ENCODE data around the gene PPP1R16B.

The PPP1R16B gene

DNA sequence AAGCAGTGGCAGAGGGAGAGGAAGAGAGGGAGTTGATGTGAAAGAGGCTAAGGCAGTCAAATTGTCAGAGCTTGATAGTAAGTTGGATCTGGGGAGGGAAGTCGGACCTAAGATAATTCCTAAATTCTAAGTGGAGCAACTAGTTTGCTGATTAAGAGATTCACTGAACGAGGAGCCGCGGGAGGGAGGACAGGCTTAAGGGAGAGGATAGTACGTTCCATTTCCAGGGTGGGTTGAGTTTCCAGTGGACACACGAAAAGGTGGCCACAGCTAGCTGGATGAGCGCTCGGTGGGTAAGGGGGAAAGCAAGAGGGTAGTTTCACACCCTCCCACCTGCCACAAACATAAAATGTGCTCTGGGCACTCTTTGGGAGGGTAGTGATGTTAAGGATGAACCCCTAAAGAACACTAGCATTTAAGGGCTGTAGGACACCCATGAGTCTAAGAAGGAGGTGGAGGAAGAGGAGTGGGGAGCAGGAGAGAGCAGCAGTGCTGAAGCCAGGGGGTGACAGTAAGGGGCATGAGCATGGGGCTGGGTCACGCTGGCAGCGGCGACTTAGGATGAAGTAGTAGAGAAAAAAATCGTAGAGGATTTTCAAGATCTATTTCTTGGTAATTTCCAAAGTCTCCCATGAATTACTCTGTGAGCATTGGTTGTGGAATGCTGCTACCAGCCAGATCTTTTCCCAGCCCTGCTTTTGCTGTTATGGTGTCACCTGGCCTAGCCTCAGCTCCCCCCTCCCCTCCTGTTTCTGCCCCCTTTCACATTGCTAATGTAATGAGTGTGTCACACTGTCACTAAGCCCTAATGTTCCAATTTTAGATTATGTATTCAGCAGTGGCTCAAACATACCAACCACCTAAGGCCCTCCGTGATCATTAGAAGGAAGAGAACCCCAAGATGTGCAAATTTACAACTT, 35.9 kb upstream of the PPP1R16B start:
- FAIRE-seq = peak; percentile 13
- TF ChIP-seq SPI1 (IDR thresholded peaks at IDR 0.05; ENCODE audit: low read depth, low read length) (no peak), PAX5 (IDR thresholded peaks at IDR 0.05; ENCODE audit: insufficient read depth, low read length, severe bottlenecking) (no peak), TAF1 (IDR thresholded peaks at IDR 0.05; ENCODE audit: low read depth, low read length) (no peak), POU2F2 (IDR thresholded peaks at IDR 0.05; ENCODE audit: low read depth, low read length) (no peak), POLR2AphosphoS5 (IDR thresholded peaks at IDR 0.05; ENCODE audit: low read depth, low read length) (no peak), POLR2A (IDR thresholded peaks at IDR 0.05; ENCODE audit: low read depth, low read length) (no peak)
- no peak for DNase-seq (ENCODE audit: insufficient read length, low spot score)

DNA sequence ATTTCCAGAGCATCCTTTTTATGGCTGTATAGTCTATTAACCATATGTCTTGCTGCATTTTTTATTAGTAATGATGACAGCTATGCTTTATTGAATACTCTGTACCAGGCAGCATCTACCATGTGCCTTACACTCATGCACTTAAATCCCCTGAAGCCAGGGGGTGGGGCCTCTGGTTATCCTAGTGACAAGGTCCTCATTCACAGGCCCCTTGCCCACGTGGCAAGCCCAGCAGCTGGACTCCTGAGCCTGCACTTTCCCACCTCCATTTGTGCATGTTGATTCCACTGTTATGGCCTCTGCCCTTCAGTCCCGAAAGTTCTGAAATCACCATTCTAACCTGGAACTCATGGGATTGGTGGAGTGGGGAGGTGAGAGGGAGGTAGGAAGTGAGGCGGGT, 35.0 kb upstream of the PPP1R16B start:
- no peak for DNase-seq (ENCODE audit: insufficient read length, low spot score)
- FAIRE-seq = no peak
- no peak for TF ChIP-seq PAX5 (IDR thresholded peaks at IDR 0.05; ENCODE audit: insufficient read depth, low read length, severe bottlenecking)
- no peak for TF ChIP-seq POU2F2 (IDR thresholded peaks at IDR 0.05; ENCODE audit: low read depth, low read length)
- no peak for TF ChIP-seq POLR2A (IDR thresholded peaks at IDR 0.05; ENCODE audit: low read depth, low read length)
- TF ChIP-seq POLR2AphosphoS5 (IDR thresholded peaks at IDR 0.05; ENCODE audit: low read depth, low read length) = no peak
- no peak for TF ChIP-seq TAF1 (IDR thresholded peaks at IDR 0.05; ENCODE audit: low read depth, low read length)
- no peak for TF ChIP-seq SPI1 (IDR thresholded peaks at IDR 0.05; ENCODE audit: low read depth, low read length)

DNA sequence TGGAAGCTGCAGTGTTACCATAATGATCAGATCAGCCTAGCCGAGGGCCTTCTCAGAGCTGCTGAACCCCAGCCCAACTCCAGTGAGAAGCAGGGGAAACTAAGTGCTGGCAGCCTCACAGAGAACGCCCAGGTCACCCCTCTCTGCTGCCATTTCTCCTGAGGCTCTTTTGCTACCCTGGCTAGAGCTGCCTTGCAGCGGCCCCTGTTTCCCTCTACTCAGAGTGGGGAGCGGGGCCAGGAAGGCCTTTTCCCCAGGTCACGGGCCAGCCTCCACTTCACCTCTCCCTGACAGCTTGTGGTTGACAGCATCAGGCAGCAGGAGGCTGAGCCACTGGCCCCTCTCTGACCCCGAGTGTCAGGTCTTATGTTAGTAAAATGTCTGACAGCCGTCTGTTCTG, 34.5 kb upstream of the PPP1R16B start:
- TF ChIP-seq POLR2AphosphoS5 (IDR thresholded peaks at IDR 0.05; ENCODE audit: low read depth, low read length) (no peak), TAF1 (IDR thresholded peaks at IDR 0.05; ENCODE audit: low read depth, low read length) (no peak), POLR2A (IDR thresholded peaks at IDR 0.05; ENCODE audit: low read depth, low read length) (no peak), PAX5 (IDR thresholded peaks at IDR 0.05; ENCODE audit: insufficient read depth, low read length, severe bottlenecking) (no peak), POU2F2 (IDR thresholded peaks at IDR 0.05; ENCODE audit: low read depth, low read length) (no peak), SPI1 (IDR thresholded peaks at IDR 0.05; ENCODE audit: low read depth, low read length) (no peak)
- FAIRE-seq = no peak

DNA sequence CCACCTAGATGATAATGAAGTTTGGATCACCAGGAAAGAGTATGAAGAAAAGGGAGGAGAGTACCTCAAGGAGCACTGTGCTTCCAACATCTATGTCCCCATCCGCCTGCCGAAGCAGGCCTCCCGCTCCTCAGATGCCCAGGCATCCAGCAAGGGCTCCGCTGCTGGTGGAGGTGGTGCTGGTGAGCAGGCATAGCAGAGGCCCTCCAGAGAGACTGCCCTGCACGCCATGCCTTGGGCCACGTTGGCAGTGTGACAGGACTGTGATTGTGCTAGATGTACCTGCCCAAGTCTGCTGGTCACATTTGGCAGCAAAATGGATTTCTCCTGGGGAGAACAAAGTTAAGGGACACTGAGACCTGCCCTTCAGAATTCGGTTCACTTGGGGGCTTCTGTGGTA, 33.9 kb upstream of the PPP1R16B start:
- FAIRE-seq = no peak
- no peak for DNase-seq (ENCODE audit: insufficient read length, low spot score)
- TF ChIP-seq POU2F2 (IDR thresholded peaks at IDR 0.05; ENCODE audit: low read depth, low read length) = no peak
- no peak for TF ChIP-seq TAF1 (IDR thresholded peaks at IDR 0.05; ENCODE audit: low read depth, low read length)
- no peak for TF ChIP-seq PAX5 (IDR thresholded peaks at IDR 0.05; ENCODE audit: insufficient read depth, low read length, severe bottlenecking)
- no peak for TF ChIP-seq POLR2AphosphoS5 (IDR thresholded peaks at IDR 0.05; ENCODE audit: low read depth, low read length)
- no peak for TF ChIP-seq POLR2A (IDR thresholded peaks at IDR 0.05; ENCODE audit: low read depth, low read length)
- no peak for TF ChIP-seq SPI1 (IDR thresholded peaks at IDR 0.05; ENCODE audit: low read depth, low read length)

More for the DNA sequence above, 34.5 kb upstream of the PPP1R16B start:
- no peak for DNase-seq (ENCODE audit: insufficient read length, low spot score)

DNA sequence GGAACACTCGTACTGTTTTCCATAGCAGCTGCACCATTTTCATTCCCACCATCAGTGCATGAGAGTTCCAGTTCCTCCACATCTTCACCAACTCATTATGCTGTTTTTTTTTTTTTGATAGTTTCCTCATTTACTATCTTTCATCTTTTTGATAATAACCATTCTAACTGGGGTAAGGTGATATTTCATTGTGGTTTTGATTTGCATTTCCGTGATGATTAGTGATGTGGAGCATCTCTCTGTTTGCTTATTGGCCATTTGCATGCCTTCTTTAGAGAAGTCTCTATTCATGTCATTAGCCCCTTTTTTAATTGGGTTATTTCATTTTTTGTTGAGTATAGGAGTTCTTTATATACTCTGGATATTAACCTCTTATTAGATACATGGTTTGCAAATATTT, 31.3 kb upstream of the PPP1R16B start:
- FAIRE-seq (no peak), DNase-seq (ENCODE audit: insufficient read length, low spot score) (no peak)
- TF ChIP-seq POLR2AphosphoS5 (IDR thresholded peaks at IDR 0.05; ENCODE audit: low read depth, low read length) (no peak), POU2F2 (IDR thresholded peaks at IDR 0.05; ENCODE audit: low read depth, low read length) (no peak), SPI1 (IDR thresholded peaks at IDR 0.05; ENCODE audit: low read depth, low read length) (no peak), POLR2A (IDR thresholded peaks at IDR 0.05; ENCODE audit: low read depth, low read length) (no peak), TAF1 (IDR thresholded peaks at IDR 0.05; ENCODE audit: low read depth, low read length) (no peak), PAX5 (IDR thresholded peaks at IDR 0.05; ENCODE audit: insufficient read depth, low read length, severe bottlenecking) (no peak)

DNA sequence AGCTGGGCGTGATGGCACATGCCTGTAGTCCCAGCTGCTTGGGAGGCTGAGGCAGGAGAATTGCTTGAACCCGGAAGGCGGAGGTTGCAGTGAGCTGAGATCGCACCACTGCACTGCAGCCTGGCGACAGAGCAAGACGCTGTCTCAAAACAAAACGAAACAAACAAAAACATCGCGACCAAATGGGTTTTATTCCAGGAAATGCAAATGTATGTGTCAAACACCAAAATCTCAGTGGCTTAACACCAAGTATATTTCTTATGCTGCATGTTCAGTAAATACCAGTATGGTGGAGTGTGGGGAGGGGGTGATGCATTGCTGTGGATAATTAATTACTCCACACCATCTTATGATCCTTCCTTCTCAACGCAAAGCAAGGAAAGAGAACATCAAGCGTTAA, 29.1 kb upstream of the PPP1R16B start:
- TF ChIP-seq POLR2AphosphoS5 (IDR thresholded peaks at IDR 0.05; ENCODE audit: low read depth, low read length) = no peak
- TF ChIP-seq SPI1 (IDR thresholded peaks at IDR 0.05; ENCODE audit: low read depth, low read length) = no peak
- no peak for TF ChIP-seq POU2F2 (IDR thresholded peaks at IDR 0.05; ENCODE audit: low read depth, low read length)
- no peak for TF ChIP-seq TAF1 (IDR thresholded peaks at IDR 0.05; ENCODE audit: low read depth, low read length)
- no peak for TF ChIP-seq PAX5 (IDR thresholded peaks at IDR 0.05; ENCODE audit: insufficient read depth, low read length, severe bottlenecking)
- TF ChIP-seq POLR2A (IDR thresholded peaks at IDR 0.05; ENCODE audit: low read depth, low read length) = no peak
- FAIRE-seq = no peak
- no peak for DNase-seq (ENCODE audit: insufficient read length, low spot score)

DNA sequence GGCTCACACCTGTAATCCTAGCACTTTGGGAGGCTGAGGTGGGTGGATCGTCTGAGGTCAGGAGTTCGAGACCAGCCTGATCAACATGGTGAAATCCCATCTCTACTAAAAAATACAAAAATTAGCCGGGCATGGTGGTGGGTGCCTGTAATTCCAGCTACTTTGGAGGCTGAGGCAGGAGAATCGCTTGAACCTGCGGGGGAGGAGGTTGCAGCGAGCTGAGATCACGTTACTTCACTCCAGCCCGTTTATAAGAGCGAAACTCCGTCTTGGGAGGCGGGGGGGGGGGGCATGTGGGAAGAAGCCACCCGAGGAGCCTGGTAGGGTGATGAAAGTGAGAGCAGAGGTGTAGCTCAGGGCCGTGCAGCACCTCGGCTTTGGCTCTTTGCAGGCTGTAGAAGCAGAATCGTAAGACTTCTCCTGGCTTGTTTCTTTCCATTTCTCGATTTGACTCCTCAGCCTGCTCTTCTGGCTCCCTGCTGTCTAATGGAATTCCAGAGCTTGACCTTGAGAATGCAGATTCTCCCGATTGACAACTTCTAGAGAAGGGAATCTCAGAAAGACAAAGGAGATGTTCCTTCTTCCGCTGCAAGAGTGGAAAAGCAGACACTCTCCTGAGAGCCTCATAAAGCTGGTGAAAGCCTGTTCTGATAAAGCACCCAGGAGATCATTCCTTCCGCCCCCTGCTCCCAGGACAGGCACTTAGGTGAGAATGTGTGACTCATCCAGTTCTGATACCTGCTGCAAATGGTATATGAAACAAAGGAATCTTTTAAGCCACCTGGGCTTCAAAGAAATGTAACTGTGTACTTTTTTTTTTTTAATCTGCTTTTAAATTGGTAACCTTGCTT, 26.0 kb upstream of the PPP1R16B start:
- DNase-seq (ENCODE audit: insufficient read length, low spot score) = no peak
- no peak for TF ChIP-seq TAF1 (IDR thresholded peaks at IDR 0.05; ENCODE audit: low read depth, low read length)
- no peak for TF ChIP-seq POLR2A (IDR thresholded peaks at IDR 0.05; ENCODE audit: low read depth, low read length)
- no peak for TF ChIP-seq SPI1 (IDR thresholded peaks at IDR 0.05; ENCODE audit: low read depth, low read length)
- no peak for TF ChIP-seq POU2F2 (IDR thresholded peaks at IDR 0.05; ENCODE audit: low read depth, low read length)
- no peak for TF ChIP-seq POLR2AphosphoS5 (IDR thresholded peaks at IDR 0.05; ENCODE audit: low read depth, low read length)
- FAIRE-seq = no peak

DNA sequence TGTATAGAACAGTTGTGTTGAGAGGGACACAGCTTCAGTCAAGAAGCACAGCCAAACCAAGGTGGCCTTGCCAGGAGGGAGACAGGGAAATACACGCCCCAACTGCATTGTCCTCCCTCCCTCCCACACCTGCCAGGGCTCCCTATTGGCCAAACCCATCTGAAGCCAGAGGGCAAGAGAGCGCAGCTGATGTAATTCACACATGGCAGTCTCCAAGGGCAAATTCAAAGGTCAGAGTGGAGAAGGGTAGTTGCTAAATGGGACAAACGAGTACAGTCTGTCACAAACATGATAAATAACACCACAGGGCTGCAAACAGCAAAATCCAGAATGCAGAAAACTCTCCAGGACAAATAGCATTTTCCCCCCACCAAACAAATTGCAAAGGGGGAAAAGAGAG, 23.2 kb upstream of the PPP1R16B start:
- TF ChIP-seq POLR2AphosphoS5 (IDR thresholded peaks at IDR 0.05; ENCODE audit: low read depth, low read length) = no peak
- no peak for TF ChIP-seq TAF1 (IDR thresholded peaks at IDR 0.05; ENCODE audit: low read depth, low read length)
- TF ChIP-seq POLR2A (IDR thresholded peaks at IDR 0.05; ENCODE audit: low read depth, low read length) = no peak
- no peak for TF ChIP-seq SPI1 (IDR thresholded peaks at IDR 0.05; ENCODE audit: low read depth, low read length)
- no peak for TF ChIP-seq PAX5 (IDR thresholded peaks at IDR 0.05; ENCODE audit: insufficient read depth, low read length, severe bottlenecking)
- no peak for TF ChIP-seq POU2F2 (IDR thresholded peaks at IDR 0.05; ENCODE audit: low read depth, low read length)
- FAIRE-seq (no peak), DNase-seq (ENCODE audit: insufficient read length, low spot score) (no peak)

DNA sequence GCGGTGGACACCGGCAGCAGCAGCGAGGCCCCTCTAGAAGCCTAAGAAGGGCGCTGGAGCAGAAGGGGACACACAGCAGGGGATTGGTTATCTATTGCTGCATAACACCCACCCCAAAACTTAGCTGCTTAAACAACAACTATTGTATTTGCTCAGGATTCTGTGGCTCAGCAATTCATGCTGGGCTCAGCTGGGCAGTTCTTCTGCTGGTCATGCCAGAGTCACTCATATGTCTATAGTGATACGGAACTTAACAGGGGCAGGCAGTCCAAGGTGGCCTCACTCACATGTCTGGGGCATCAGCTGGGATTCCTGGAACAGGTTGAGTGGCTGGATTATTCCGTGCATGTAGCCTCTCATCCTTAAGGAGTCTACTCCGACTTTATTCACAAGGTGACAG, 17.6 kb upstream of the PPP1R16B start:
- no peak for TF ChIP-seq PAX5 (IDR thresholded peaks at IDR 0.05; ENCODE audit: insufficient read depth, low read length, severe bottlenecking)
- no peak for TF ChIP-seq POLR2AphosphoS5 (IDR thresholded peaks at IDR 0.05; ENCODE audit: low read depth, low read length)
- no peak for TF ChIP-seq POLR2A (IDR thresholded peaks at IDR 0.05; ENCODE audit: low read depth, low read length)
- FAIRE-seq = no peak
- no peak for DNase-seq (ENCODE audit: insufficient read length, low spot score)

Data from GM12891 (cell line).